Measurements from ENCODE around the gene REXO1. TPM values are rescaled to one million over a fixed set of nuclear protein-coding genes. Genes with fewer than 3 reads are reported as not detected.

The REXO1 gene
- total RNA-seq, 2 donors from 2014 or later = 41.4 to 46.5 TPM

- H3K4me3 Mint-ChIP-seq = no peak overlapping the region
- peaks cover 2% of the 10 kb centered on the region for H3K4me1 Mint-ChIP-seq (ENCODE audit: low read depth)
- H3K36me3 Mint-ChIP-seq (ENCODE audit: insufficient read depth in 2 of 2) = peaks cover 0 to under 1% of the 10 kb centered on the region in 2 donors
- no peaks in the 10 kb centered on the region for H3K9me3 Mint-ChIP-seq
- H3K27me3 Mint-ChIP-seq (ENCODE audit: low read depth) = no peaks in the 10 kb centered on the region
- no peak overlapping the region for H3K27ac Mint-ChIP-seq
- no peak for ATAC-seq (replicated peaks in 1 of 2)
- DNase-seq = no peak
These were observed 17.3 kb downstream of the REXO1 start for GRCh38 chr19:1830978-1831377.

GRCh38 chr19:1830568-1830967, 17.7 kb downstream of the REXO1 start:
- Mint-ChIP-seq H3K4me1 (ENCODE audit: low read depth) (no peaks in the 10 kb centered on the region), H3K4me3 (no peak overlapping the region), H3K36me3 (ENCODE audit: insufficient read depth in 2 of 2) (peaks cover 0 to 3% of the 10 kb centered on the region in 2 donors), H3K27me3 (ENCODE audit: low read depth) (no peaks in the 10 kb centered on the region), H3K9me3 (no peaks in the 10 kb centered on the region), H3K27ac (no peak overlapping the region)
- ATAC-seq (replicated peaks in 1 of 2) = no peak
- no peak for DNase-seq

- ATAC-seq (replicated peaks in 1 of 2) (no peak), DNase-seq (no peak)
- no peak overlapping the region for H3K4me3 Mint-ChIP-seq
- H3K36me3 Mint-ChIP-seq (ENCODE audit: insufficient read depth in 2 of 2) = peaks cover 0 to 3% of the 10 kb centered on the region in 2 donors
- H3K4me1 Mint-ChIP-seq (ENCODE audit: low read depth) = no peaks in the 10 kb centered on the region
- no peak overlapping the region for H3K27ac Mint-ChIP-seq
- no peaks in the 10 kb centered on the region for H3K9me3 Mint-ChIP-seq
- no peaks in the 10 kb centered on the region for H3K27me3 Mint-ChIP-seq (ENCODE audit: low read depth)
These were observed 18.3 kb downstream of the REXO1 start for GRCh38 chr19:1829958-1830357.

GRCh38 chr19:1828279-1829238, 19.7 kb downstream of the REXO1 start:
- Mint-ChIP-seq H3K27me3 (ENCODE audit: low read depth) (no peaks in the 10 kb centered on the region), H3K4me3 (no peak overlapping the region), H3K9me3 (no peaks in the 10 kb centered on the region), H3K4me1 (ENCODE audit: low read depth) (no peaks in the 10 kb centered on the region), H3K36me3 (ENCODE audit: insufficient read depth in 2 of 2) (peaks cover 0 to 6% of the 10 kb centered on the region in 2 donors), H3K27ac (no peak overlapping the region)
- ATAC-seq (replicated peaks in 1 of 2) (no peak), DNase-seq (no peak)

DNA sequence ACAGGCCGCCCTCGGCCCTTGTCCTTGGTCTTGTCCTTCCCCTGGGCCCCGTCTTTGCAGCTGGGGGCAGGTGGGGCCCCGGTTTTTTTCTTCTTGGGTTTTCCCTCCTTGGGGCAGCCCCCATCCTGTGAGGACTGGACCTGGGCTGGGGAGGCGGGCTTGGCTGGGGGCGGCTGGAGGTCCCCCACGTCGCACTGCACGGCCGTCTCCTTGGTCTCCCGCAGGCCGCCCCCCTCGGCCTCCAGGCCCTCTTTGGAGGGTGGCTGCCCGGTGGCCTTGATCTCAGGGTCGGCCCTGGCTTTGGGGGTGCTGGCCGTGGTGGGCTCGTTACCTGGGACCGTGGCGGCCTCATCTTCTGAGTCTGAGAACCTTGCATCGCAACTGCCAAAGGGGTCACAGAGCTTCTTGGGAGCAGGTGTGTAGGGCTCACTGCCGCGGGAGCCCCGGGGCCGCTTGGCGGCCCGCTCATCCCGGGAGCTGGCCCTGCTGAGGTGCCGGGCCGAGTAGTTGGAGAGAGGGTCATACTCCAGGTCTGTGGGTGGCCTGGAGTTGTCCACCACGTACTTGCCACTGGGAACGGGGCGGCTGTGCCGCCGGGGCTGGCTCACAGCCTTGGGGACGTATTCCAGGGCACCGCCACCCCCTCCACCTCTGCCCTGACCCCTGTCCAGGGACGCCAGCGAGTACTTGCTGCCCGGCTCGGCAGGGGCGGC, 20.6 kb downstream of the REXO1 start:
- DNase-seq (no peak), ATAC-seq (replicated peaks in 1 of 2) (no peak)
- H3K4me1 Mint-ChIP-seq (ENCODE audit: low read depth) = no peaks in the 10 kb centered on the region
- no peak overlapping the region for H3K4me3 Mint-ChIP-seq
- H3K36me3 Mint-ChIP-seq (ENCODE audit: insufficient read depth in 2 of 2) = peaks cover 0 to 6% of the 10 kb centered on the region in 2 donors
- H3K9me3 Mint-ChIP-seq = no peaks in the 10 kb centered on the region
- no peaks in the 10 kb centered on the region for H3K27me3 Mint-ChIP-seq (ENCODE audit: low read depth)
- H3K27ac Mint-ChIP-seq = no peak overlapping the region

DNA sequence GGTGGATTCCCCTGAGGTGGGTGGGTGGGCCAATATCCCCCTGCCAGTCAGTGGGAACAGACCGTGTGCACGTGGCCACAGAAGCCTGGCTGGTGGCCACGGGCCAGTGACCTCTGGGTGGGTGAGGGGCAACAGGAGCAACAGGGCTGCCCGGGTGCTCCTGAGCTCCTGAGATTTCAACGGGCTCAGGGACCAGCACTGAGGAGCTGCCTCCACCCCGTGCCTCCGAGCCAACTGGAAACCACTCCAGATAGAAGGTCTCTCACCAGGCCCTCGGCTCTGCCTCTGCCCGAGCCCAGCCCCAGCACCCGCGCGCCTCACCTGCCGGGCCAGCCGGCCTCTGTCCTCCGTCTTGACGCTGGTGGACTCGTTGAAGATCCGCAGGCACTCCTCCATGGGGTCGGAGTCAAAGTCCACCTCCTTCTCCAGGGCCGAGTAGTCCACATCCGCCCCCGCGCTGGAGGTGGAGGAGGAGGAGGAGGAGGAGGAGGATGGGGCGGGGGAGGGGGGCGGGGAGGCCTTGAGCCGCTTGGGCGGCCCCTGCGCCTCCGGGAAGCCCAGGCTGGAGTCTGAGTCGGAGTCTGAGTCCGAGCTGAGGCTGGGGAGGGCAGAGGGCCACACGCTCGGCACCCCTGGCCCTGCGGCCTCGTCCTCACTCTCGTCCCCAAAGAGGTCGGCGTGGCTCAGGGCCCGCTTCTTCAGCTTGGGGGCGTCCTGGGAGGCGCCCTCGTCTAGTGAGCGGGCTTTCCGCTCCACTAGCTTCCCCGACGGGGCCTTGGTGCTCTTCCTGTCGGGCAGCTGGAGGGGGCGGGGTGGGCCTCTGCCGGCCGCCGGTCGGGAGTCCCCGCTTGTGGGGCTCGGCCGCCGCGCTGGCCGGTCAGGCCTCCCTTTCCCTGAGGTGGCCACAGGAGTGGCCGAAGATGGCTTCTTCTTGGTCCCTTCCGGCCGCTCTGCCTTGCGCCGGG, 21.4 kb downstream of the REXO1 start:
- Mint-ChIP-seq H3K4me3 (no peak overlapping the region), H3K4me1 (ENCODE audit: low read depth) (no peaks in the 10 kb centered on the region), H3K27me3 (ENCODE audit: low read depth) (no peaks in the 10 kb centered on the region), H3K9me3 (no peaks in the 10 kb centered on the region), H3K27ac (no peak overlapping the region), H3K36me3 (ENCODE audit: insufficient read depth in 2 of 2) (peaks cover 0 to 6% of the 10 kb centered on the region in 2 donors)
- DNase-seq = no peak
- ATAC-seq (replicated peaks in 1 of 2) = peak in 1 of 2 donors; percentile 4

DNA sequence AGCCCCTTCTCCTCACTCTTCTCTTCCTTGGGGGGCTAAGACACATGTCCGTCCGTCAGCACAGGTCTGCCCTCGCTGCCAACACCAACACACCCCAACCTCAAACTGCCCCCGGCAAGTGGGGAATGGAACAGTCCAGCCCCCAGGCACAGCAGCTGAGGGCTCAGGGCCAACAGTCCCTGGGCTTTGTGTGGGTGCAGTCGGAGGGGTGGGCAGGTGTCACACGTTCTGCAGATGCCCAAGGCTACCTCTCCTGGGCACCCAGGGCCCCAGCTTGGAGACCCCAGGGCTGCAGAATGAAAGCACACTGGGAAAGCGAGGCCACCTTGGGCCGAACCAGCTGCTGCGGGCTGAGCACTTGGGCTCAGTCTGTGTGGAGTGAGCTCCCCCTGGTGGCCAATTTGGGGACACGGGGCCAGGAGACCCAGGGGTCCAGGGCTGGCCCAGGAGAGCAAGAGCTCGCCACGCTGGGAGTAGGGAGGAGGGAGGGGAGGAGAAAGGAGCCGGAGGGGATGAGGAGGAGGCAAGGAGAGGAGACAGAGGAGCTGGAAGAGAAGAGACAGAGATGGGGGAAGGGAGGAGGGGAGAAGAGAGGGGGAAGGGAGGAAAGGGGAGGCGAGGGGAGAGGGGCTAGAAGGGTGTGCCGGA, 22.2 kb downstream of the REXO1 start:
- ATAC-seq (replicated peaks in 1 of 2) = peak; percentile 72 to 81
- H3K27me3 Mint-ChIP-seq (ENCODE audit: low read depth) = no peaks in the 10 kb centered on the region
- DNase-seq = peak; percentile 80
- H3K9me3 Mint-ChIP-seq = no peaks in the 10 kb centered on the region
- H3K4me3 Mint-ChIP-seq = no peak overlapping the region
- no peaks in the 10 kb centered on the region for H3K4me1 Mint-ChIP-seq (ENCODE audit: low read depth)
- no peak overlapping the region for H3K27ac Mint-ChIP-seq
- H3K36me3 Mint-ChIP-seq (ENCODE audit: insufficient read depth in 2 of 2) = peaks cover 0 to 8% of the 10 kb centered on the region in 2 donors

DNA sequence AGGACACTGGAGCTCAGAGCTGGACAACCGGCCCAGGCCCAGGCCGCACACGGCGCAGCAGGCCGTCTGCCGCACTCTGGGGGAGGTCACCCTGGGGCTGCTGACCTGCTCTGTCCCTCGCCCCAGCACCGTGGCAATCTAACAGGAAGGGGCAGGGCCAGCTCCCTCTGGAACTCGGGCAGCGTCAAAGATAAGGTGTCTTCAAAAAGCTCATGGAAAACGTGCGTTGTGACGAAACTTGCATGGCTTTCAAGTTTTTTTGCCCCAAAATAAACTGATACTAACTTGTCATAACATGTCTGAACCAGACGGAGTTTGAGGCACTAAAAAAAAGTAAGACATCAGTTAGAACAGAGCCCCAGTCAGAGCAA, 24.0 kb downstream of the REXO1 start:
- ATAC-seq (replicated peaks in 1 of 2) = no peak
- H3K36me3 Mint-ChIP-seq (ENCODE audit: insufficient read depth in 2 of 2) = peaks cover 0 to 13% of the 10 kb centered on the region in 2 donors
- no peak overlapping the region for H3K27ac Mint-ChIP-seq
- no peaks in the 10 kb centered on the region for H3K27me3 Mint-ChIP-seq (ENCODE audit: low read depth)
- no peaks in the 10 kb centered on the region for H3K4me1 Mint-ChIP-seq (ENCODE audit: low read depth)
- DNase-seq = no peak
- H3K4me3 Mint-ChIP-seq = no peak overlapping the region
- no peaks in the 10 kb centered on the region for H3K9me3 Mint-ChIP-seq

- peaks cover 0 to 13% of the 10 kb centered on the region in 2 donors for H3K36me3 Mint-ChIP-seq (ENCODE audit: insufficient read depth in 2 of 2)
- ATAC-seq (replicated peaks in 1 of 2) = no peak
These were observed 24.6 kb downstream of the REXO1 start for GRCh38 chr19:1823539-1824251.

GRCh38 chr19:1823020-1823419, 25.3 kb downstream of the REXO1 start:
- H3K27ac Mint-ChIP-seq = no peak overlapping the region

More at GRCh38 chr19:1823539-1824251, 24.6 kb downstream of the REXO1 start:
- no peaks in the 10 kb centered on the region for H3K4me1 Mint-ChIP-seq (ENCODE audit: low read depth)
- H3K27me3 Mint-ChIP-seq (ENCODE audit: low read depth) = no peaks in the 10 kb centered on the region
- no peaks in the 10 kb centered on the region for H3K9me3 Mint-ChIP-seq
- DNase-seq = no peak
- H3K27ac Mint-ChIP-seq = no peak overlapping the region
- no peak overlapping the region for H3K4me3 Mint-ChIP-seq

GRCh38 chr19:1822210-1822609, 26.1 kb downstream of the REXO1 start:
- Mint-ChIP-seq H3K4me3 (no peak overlapping the region), H3K27ac (no peak overlapping the region), H3K4me1 (ENCODE audit: low read depth) (no peaks in the 10 kb centered on the region), H3K27me3 (ENCODE audit: low read depth) (no peaks in the 10 kb centered on the region), H3K9me3 (no peaks in the 10 kb centered on the region), H3K36me3 (ENCODE audit: insufficient read depth in 2 of 2) (peaks cover 0 to 13% of the 10 kb centered on the region in 2 donors)
- no peak for DNase-seq
- ATAC-seq (replicated peaks in 1 of 2) = no peak

More at GRCh38 chr19:1823020-1823419, 25.3 kb downstream of the REXO1 start:
- ATAC-seq (replicated peaks in 1 of 2) = no peak
- no peak for DNase-seq
- no peak overlapping the region for H3K4me3 Mint-ChIP-seq
- no peaks in the 10 kb centered on the region for H3K4me1 Mint-ChIP-seq (ENCODE audit: low read depth)
- no peaks in the 10 kb centered on the region for H3K9me3 Mint-ChIP-seq
- H3K27me3 Mint-ChIP-seq (ENCODE audit: low read depth) = no peaks in the 10 kb centered on the region
- peaks cover 0 to 13% of the 10 kb centered on the region in 2 donors for H3K36me3 Mint-ChIP-seq (ENCODE audit: insufficient read depth in 2 of 2)
